NOMO-1 (cell line): ENCODE data around the gene ZNF277.
A peak's percentile ranks its signal among the peaks of the same experiment; 100 is the strongest.
"Not testable (repeated sequence)": the region's sequence is repeated elsewhere in the genome, so short reads cannot be mapped to it uniquely, and the experiment has no call there.

Source experiments
- DNase-seq, 2 experiments: peaks; one replicate each; lab custom pipeline; 2025; ENCODE audit not compliant: unreplicated experiment in 2 of 2; lab: John Stamatoyannopoulos, UW

ZNF277 gene

GRCh38 chr7:112248598-112248997 lies 42.1 kb downstream of the ZNF277 start:
- no peak for DNase-seq

GRCh38 chr7:112249967-112250366 lies 43.5 kb downstream of the ZNF277 start:
- DNase-seq = not testable (repeated sequence)

- no peak for DNase-seq
Measured at GRCh38 chr7:112252141-112252540, 45.6 kb downstream of the ZNF277 start.

- no peak for DNase-seq
Measured at GRCh38 chr7:112252691-112253090, 46.2 kb downstream of the ZNF277 start.

- no peak for DNase-seq
Measured at GRCh38 chr7:112254156-112254555, 47.7 kb downstream of the ZNF277 start.

- no peak for DNase-seq
Measured at GRCh38 chr7:112254709-112255387, 48.4 kb downstream of the ZNF277 start.

GRCh38 chr7:112255388-112255720 lies 48.9 kb downstream of the ZNF277 start:
- DNase-seq = no peak

- no peak for DNase-seq
Measured at GRCh38 chr7:112257073-112257472, 50.6 kb downstream of the ZNF277 start.

- no peak for DNase-seq
Measured at GRCh38 chr7:112260911-112261310, 54.4 kb downstream of the ZNF277 start.

GRCh38 chr7:112262036-112262435 lies 55.5 kb downstream of the ZNF277 start:
- DNase-seq = no peak

- DNase-seq = no peak
Measured at GRCh38 chr7:112262855-112263487, 56.5 kb downstream of the ZNF277 start.

GRCh38 chr7:112263519-112263918 lies 57.0 kb downstream of the ZNF277 start:
- no peak for DNase-seq

GRCh38 chr7:112266141-112266540 lies 59.6 kb downstream of the ZNF277 start:
- no peak for DNase-seq

- peak in 1 of 2 experiments; percentile 7 for DNase-seq
Measured at GRCh38 chr7:112266595-112267270, 60.2 kb downstream of the ZNF277 start.

- DNase-seq = no peak
Measured at GRCh38 chr7:112267944-112268691, 61.6 kb downstream of the ZNF277 start.

- no peak for DNase-seq
Measured at GRCh38 chr7:112271162-112271561, 64.7 kb downstream of the ZNF277 start.

- DNase-seq = no peak
Measured at GRCh38 chr7:112272921-112273561, 66.5 kb downstream of the ZNF277 start.

- no peak for DNase-seq
Measured at GRCh38 chr7:112279042-112279441, 72.5 kb downstream of the ZNF277 start.

GRCh38 chr7:112280267-112280666 lies 73.8 kb downstream of the ZNF277 start:
- no peak for DNase-seq

GRCh38 chr7:112282476-112283188 lies 76.1 kb downstream of the ZNF277 start:
- no peak for DNase-seq
